Mesendoderm (in vitro differentiated cells): ENCODE results near the gene GJA8.

Experiments used
- DNase-seq: peaks from one replicate; pipeline ENCODE4 v3.0.0; 2013
- H2AK5ac ChIP-seq: 2 replicates; pipeline ENCODE4 v1.6.1; 2013; ENCODE audit warnings: low read length, inconsistent platforms
- H2BK120ac ChIP-seq: 2 replicates; pipeline ENCODE4 v1.6.1; 2013; ENCODE audit warnings: low read depth, mild to moderate bottlenecking, low read length, moderate library complexity, mixed read lengths
- H2BK15ac ChIP-seq: replicated peaks from 2 replicates; pipeline ENCODE4 v1.6.1; 2013; ENCODE audit warnings: low read depth, mild to moderate bottlenecking, moderate library complexity
- H2BK5ac ChIP-seq: 2 replicates; pipeline ENCODE4 v1.6.1; 2013; ENCODE audit warnings: low read length, inconsistent platforms
- H3K18ac ChIP-seq: 2 replicates; pipeline ENCODE4 v1.6.1; 2013; ENCODE audit warnings: mild to moderate bottlenecking, low read length, mixed read lengths
- H3K23ac ChIP-seq: one replicate; pipeline ENCODE4 v1.6.1; 2013; ENCODE audit warnings: low read length
- H3K27ac ChIP-seq: 2 replicates; pipeline ENCODE4 v1.5.1; 2013; ENCODE audit warnings: low read depth, mild to moderate bottlenecking, inconsistent platforms, low read length, moderate library complexity
- H3K27me3 ChIP-seq: 2 replicates; pipeline ENCODE4 v1.6.1; 2013; ENCODE audit warnings: low read length, control low read depth, mild to moderate bottlenecking, inconsistent platforms; ENCODE audit not compliant: insufficient read depth, poor library complexity
- H3K36me3 ChIP-seq: 2 replicates; pipeline ENCODE4 v1.6.1; 2013; ENCODE audit warnings: low read length, inconsistent platforms; ENCODE audit not compliant: control insufficient read depth, insufficient read depth
- H3K4ac ChIP-seq: one replicate; pipeline ENCODE4 v1.6.1; 2013; ENCODE audit warnings: low read depth, mild to moderate bottlenecking, low read length, moderate library complexity
- H3K4me1 ChIP-seq: 2 replicates; pipeline ENCODE4 v1.6.1; 2013; ENCODE audit warnings: low read depth, low read length, inconsistent platforms; ENCODE audit not compliant: control insufficient read depth
- H3K4me2 ChIP-seq: 2 replicates; pipeline ENCODE4 v1.6.1; 2013; ENCODE audit warnings: low read length
- H3K4me3 ChIP-seq: 2 replicates; pipeline ENCODE4 v1.5.1; 2013; ENCODE audit warnings: mild to moderate bottlenecking, low read length
- H3K56ac ChIP-seq: one replicate; pipeline ENCODE4 v1.6.1; 2013; ENCODE audit warnings: low read length
- H3K79me1 ChIP-seq: 2 replicates; pipeline ENCODE4 v1.6.1; 2013; ENCODE audit warnings: low read length, inconsistent platforms
- H3K79me2 ChIP-seq: 2 replicates; pipeline ENCODE4 v1.6.1; 2013; ENCODE audit warnings: mild to moderate bottlenecking, low read length; ENCODE audit not compliant: control insufficient read depth, insufficient read depth
- H3K9ac ChIP-seq: 2 replicates; pipeline ENCODE4 v1.6.1; 2013; ENCODE audit warnings: low read length, inconsistent platforms
- H4K5ac ChIP-seq: one replicate; pipeline ENCODE4 v1.6.1; 2013; ENCODE audit warnings: low read length
- H4K8ac ChIP-seq: one replicate; pipeline ENCODE4 v1.6.1; 2013; ENCODE audit warnings: low read depth, mild to moderate bottlenecking, control low read depth, low read length, moderate library complexity
- WGBS: extraction: QIAGEN DNeasy Blood & Tissue Kit; methylation state at CpG from one replicate; pipeline ENCODE4 v1.1.7; 2013; ENCODE audit warnings: low lambda C conversion rate, missing lambda C conversion rate; ENCODE audit not compliant: insufficient coverage; ENCODE audit errors: extremely low coverage; 5-methylcytosine and 5-hydroxymethylcytosine counted together

Gene GJA8

DNA sequence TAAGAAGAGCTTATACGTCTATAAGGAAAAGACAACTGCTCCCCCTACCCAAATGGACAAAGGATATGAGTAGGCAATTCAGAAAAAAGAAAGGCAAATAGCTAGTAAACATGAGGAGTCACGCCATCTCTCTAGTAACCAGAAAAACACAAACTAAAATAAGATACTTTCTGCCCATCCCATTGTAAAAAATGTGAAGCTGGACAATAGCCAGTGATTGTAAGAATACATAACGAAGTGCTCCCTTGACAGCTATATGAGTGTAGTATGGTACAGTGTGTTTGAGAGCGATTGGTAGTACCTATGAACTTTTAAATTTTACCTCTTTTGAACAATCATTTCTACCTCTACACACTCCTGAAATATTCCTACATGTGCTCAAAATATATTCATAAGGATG is 7.5 kb upstream of the GJA8 start:
- no CpG with 5 or more reads among the region's 4 CpGs for whole genome bisulfite sequencing

DNA sequence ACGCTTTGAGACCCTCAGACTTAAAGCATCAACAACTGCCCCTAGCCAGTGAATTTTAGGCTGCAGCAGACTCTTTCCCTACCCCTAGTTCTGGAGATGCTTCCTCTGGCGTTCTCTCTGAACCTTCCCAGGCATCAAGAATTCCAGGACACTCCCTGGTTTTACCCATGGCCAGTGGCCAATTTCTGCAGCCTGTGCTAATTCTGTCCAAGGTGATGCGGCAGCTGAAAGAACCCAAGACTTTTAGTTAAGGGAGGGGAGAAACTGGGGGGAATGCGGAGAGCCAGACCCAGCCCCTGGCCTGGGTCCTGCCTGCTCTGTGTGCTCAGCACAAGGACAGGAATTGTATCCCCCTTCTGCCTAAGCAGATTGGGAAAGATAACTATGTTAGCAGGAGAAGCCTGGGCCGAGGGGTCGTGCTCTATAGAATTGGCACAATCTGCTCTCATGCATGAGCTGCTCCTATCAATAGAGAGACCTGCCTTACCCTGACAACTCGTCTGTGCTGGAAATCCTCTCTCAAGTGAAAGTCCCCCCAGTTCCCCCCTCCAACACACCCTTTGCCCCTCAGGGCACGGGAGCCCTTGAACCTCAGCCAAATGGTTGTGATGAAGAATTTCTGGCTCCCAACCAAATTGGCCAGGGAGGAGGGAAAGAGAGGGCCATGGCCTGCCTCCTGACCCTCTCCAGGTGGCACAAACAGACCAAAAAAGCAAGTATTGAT is 5.4 kb upstream of the GJA8 start:
- Histone ChIP-seq H2BK15ac (no peak overlapping the region), H4K5ac (no peak overlapping the region), H3K27me3 (no peaks in the 10 kb centered on the region), H3K9ac (no peak overlapping the region), H3K36me3 (no peaks in the 10 kb centered on the region), H3K4me2 (no peak overlapping the region), H3K18ac (no peak overlapping the region), H2BK5ac (no peak overlapping the region), H3K4ac (no peak overlapping the region), H3K4me3 (no peak overlapping the region), H3K4me1 (no peaks in the 10 kb centered on the region), H3K79me1 (no peaks in the 10 kb centered on the region), H2BK120ac (no peak overlapping the region), H4K8ac (no peak overlapping the region), H3K79me2 (no peaks in the 10 kb centered on the region), H3K23ac (no peak overlapping the region), H2AK5ac (no peak overlapping the region), H3K27ac (no peak overlapping the region), H3K56ac (no peak overlapping the region)
- no peak for DNase-seq
- WGBS: no CpG with 5 or more reads among the region's 8 CpGs

More for the DNA sequence above, 7.5 kb upstream of the GJA8 start:
- H3K9ac ChIP-seq: no peak overlapping the region
- H2AK5ac ChIP-seq: no peak overlapping the region
- H2BK5ac ChIP-seq: no peak overlapping the region
- H3K27ac ChIP-seq: no peak overlapping the region
- H3K79me2 ChIP-seq: no peaks in the 10 kb centered on the region
- no peak overlapping the region for H3K18ac ChIP-seq
- no peak overlapping the region for H2BK120ac ChIP-seq
- no peak overlapping the region for H3K4me3 ChIP-seq
- no peak overlapping the region for H3K4ac ChIP-seq
- H3K79me1 ChIP-seq: no peaks in the 10 kb centered on the region
- no peak for DNase-seq
- no peaks in the 10 kb centered on the region for H3K4me1 ChIP-seq
- no peak overlapping the region for H3K23ac ChIP-seq
- no peak overlapping the region for H4K5ac ChIP-seq
- no peak overlapping the region for H3K4me2 ChIP-seq
- H3K56ac ChIP-seq: no peak overlapping the region
- no peak overlapping the region for H4K8ac ChIP-seq
- no peaks in the 10 kb centered on the region for H3K36me3 ChIP-seq
- H3K27me3 ChIP-seq: no peaks in the 10 kb centered on the region
- H2BK15ac ChIP-seq: no peak overlapping the region

DNA sequence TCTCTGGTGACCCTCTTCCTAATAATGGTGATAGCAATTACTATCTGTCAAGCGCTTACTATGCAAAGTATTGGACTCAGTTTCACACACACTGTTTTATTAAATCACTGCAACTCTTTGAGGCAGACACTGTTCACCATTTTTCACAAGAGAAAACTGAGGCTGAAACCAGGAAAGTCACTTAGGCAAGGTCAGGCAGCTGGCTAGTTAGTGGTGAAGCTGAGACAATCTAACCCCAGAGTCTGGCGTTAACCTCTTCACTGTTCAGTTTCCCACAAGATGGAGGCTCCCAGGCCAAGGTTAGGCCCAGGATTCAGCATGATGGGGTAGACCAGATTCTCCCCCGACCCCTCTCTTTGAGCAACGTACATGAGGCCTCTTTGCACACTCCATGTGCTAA is 4.8 kb upstream of the GJA8 start:
- no peak overlapping the region for H3K18ac ChIP-seq
- H3K27ac ChIP-seq: no peak overlapping the region
- H3K36me3 ChIP-seq: no peaks in the 10 kb centered on the region
- no peak for DNase-seq
- WGBS: no CpG with 5 or more reads among the region's 4 CpGs
- H3K4me1 ChIP-seq: no peaks in the 10 kb centered on the region
- H3K79me2 ChIP-seq: no peaks in the 10 kb centered on the region
- H3K4me3 ChIP-seq: no peak overlapping the region
- no peak overlapping the region for H2BK15ac ChIP-seq
- H2BK120ac ChIP-seq: no peak overlapping the region
- H2AK5ac ChIP-seq: no peak overlapping the region
- no peak overlapping the region for H3K23ac ChIP-seq
- no peaks in the 10 kb centered on the region for H3K27me3 ChIP-seq
- no peak overlapping the region for H3K4ac ChIP-seq
- no peak overlapping the region for H3K56ac ChIP-seq
- H4K5ac ChIP-seq: no peak overlapping the region
- H4K8ac ChIP-seq: no peak overlapping the region
- no peak overlapping the region for H3K4me2 ChIP-seq
- H3K79me1 ChIP-seq: no peaks in the 10 kb centered on the region
- H2BK5ac ChIP-seq: no peak overlapping the region
- no peak overlapping the region for H3K9ac ChIP-seq

DNA sequence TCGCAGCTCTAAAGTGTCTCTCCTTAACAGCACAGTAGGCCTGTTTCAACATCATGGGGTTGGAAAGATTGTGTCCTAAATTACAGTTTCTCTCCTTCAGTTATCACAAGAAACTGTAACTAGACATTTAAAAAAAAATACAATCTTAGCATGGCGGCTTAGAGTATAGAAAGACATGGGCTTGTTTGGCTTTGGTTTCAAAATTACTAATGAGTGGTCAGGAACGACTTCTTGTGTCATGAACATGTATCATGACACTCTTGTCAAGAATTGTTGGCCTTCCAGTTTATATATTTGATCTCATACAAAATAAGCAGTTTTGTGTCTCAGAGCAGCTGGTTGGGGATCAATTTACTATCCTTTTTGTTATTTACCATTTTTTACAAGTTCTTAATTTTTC is 2.1 kb downstream of the GJA8 start:
- Histone ChIP-seq H3K9ac (no peak overlapping the region), H3K36me3 (no peaks in the 10 kb centered on the region), H2BK120ac (no peak overlapping the region), H2BK5ac (no peak overlapping the region), H3K27ac (no peak overlapping the region), H2BK15ac (no peak overlapping the region), H3K18ac (no peak overlapping the region), H4K8ac (no peak overlapping the region), H4K5ac (no peak overlapping the region), H3K79me2 (no peaks in the 10 kb centered on the region), H3K23ac (no peak overlapping the region), H3K4me1 (no peaks in the 10 kb centered on the region), H3K79me1 (no peaks in the 10 kb centered on the region), H3K56ac (no peak overlapping the region), H3K4me2 (no peak overlapping the region), H3K27me3 (no peaks in the 10 kb centered on the region), H2AK5ac (no peak overlapping the region), H3K4ac (no peak overlapping the region), H3K4me3 (no peak overlapping the region)
- no CpG with 5 or more reads among the region's 3 CpGs for WGBS
- no peak for DNase-seq

DNA sequence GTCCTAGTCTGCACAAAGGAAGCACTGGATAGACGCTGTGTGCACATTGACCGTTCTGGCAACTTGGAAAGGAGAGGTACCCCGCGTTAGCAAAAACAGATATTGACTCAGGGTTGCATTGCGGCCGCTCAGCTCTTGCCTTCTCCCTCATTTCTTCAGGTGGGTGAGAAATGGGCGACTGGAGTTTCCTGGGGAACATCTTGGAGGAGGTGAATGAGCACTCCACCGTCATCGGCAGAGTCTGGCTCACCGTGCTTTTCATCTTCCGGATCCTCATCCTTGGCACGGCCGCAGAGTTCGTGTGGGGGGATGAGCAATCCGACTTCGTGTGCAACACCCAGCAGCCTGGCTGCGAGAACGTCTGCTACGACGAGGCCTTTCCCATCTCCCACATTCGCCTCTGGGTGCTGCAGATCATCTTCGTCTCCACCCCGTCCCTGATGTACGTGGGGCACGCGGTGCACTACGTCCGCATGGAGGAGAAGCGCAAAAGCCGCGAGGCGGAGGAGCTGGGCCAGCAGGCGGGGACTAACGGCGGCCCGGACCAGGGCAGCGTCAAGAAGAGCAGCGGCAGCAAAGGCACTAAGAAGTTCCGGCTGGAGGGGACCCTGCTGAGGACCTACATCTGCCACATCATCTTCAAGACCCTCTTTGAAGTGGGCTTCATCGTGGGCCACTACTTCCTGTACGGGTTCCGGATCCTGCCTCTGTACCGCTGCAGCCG is 5.4 kb downstream of the GJA8 start:
- no peak overlapping the region for H3K4me2 ChIP-seq
- H3K79me1 ChIP-seq: no peaks in the 10 kb centered on the region
- no peak overlapping the region for H2AK5ac ChIP-seq
- no peak overlapping the region for H3K27ac ChIP-seq
- no CpG with 5 or more reads among the region's 44 CpGs for WGBS
- no peak overlapping the region for H2BK15ac ChIP-seq
- H3K56ac ChIP-seq: no peak overlapping the region
- DNase-seq: no peak
- H3K4me1 ChIP-seq: no peaks in the 10 kb centered on the region
- H3K36me3 ChIP-seq: no peaks in the 10 kb centered on the region
- no peaks in the 10 kb centered on the region for H3K27me3 ChIP-seq
- H3K79me2 ChIP-seq: no peaks in the 10 kb centered on the region
- H3K4ac ChIP-seq: no peak overlapping the region
- H3K9ac ChIP-seq: no peak overlapping the region
- no peak overlapping the region for H2BK5ac ChIP-seq
- H2BK120ac ChIP-seq: no peak overlapping the region
- no peak overlapping the region for H3K18ac ChIP-seq
- H3K4me3 ChIP-seq: no peak overlapping the region
- no peak overlapping the region for H4K8ac ChIP-seq
- no peak overlapping the region for H3K23ac ChIP-seq
- H4K5ac ChIP-seq: no peak overlapping the region
